WTC11 (cell line): ENCODE measurements around the gene GLUL. TPM values are rescaled to one million over a fixed set of nuclear protein-coding genes. Genes with fewer than 3 reads are reported as not detected.

ENCODE experiments used
- ESRRA ChIP-seq: sonication (generic); formaldehyde crosslinking; IDR thresholded peaks from 2 replicates; pipeline ENCODE4 v1.8.1; 2022; ENCODE audit warnings: mild to moderate bottlenecking, missing genetic modification reagents, borderline replicate concordance
- FOXJ3 ChIP-seq: sonication (generic); formaldehyde crosslinking; IDR thresholded peaks from 2 replicates; pipeline ENCODE4 v1.9.0; 2021; ENCODE audit warnings: missing genetic modification reagents, mild to moderate bottlenecking, borderline replicate concordance
- FOXP1 ChIP-seq: sonication (generic); formaldehyde crosslinking; IDR thresholded peaks from 2 replicates; pipeline ENCODE4 v1.8.0; 2022; ENCODE audit warnings: missing genetic modification reagents, mild to moderate bottlenecking, moderate library complexity, borderline replicate concordance
- IRF2 ChIP-seq: sonication (generic); formaldehyde crosslinking; IDR thresholded peaks from 2 replicates; pipeline ENCODE4 v1.8.0; 2022; ENCODE audit warnings: low read depth, missing genetic modification reagents, borderline replicate concordance
- NFATC4 ChIP-seq: fragments of 250-450 bp; sonication (Bioruptor Pico); IDR thresholded peaks from 2 replicates; pipeline ENCODE4 v1.9.0; 2021; ENCODE audit warnings: mild to moderate bottlenecking
- NR1H2 ChIP-seq: sonication (generic); formaldehyde crosslinking; IDR thresholded peaks from 2 replicates; pipeline ENCODE4 v1.9.0; 2021; ENCODE audit warnings: mild to moderate bottlenecking, moderate library complexity, missing genetic modification reagents
- OVOL2 ChIP-seq: fragments of 250-450 bp; sonication (Bioruptor Pico); IDR thresholded peaks from 2 replicates; pipeline ENCODE4 v1.9.0; 2021; ENCODE audit warnings: mild to moderate bottlenecking, borderline replicate concordance
- RORB ChIP-seq: fragments of 250-450 bp; sonication (Bioruptor Pico); IDR thresholded peaks from 2 replicates; pipeline ENCODE4 v1.9.0; 2021; ENCODE audit warnings: mild to moderate bottlenecking
- total RNA-seq: library from RNA; stranded (reverse); gene quantifications from 3 replicates; pipeline ENCODE4 v1.2.3, GENCODE V29; 2021
- TF ChIP-seq, protein P1 (sequence below): fragments of 250-450 bp; sonication (Bioruptor Pico); IDR thresholded peaks from 2 replicates; pipeline ENCODE4 v1.9.0; 2021; ENCODE audit warnings: mild to moderate bottlenecking, borderline replicate concordance
- TF ChIP-seq, protein P2 (sequence below): sonication (generic); formaldehyde crosslinking; IDR thresholded peaks from 2 replicates; pipeline ENCODE4 v1.8.0; 2023; ENCODE audit warnings: missing genetic modification reagents, mild to moderate bottlenecking, borderline replicate concordance
- TF ChIP-seq, protein P3 (sequence below): fragments of 250-450 bp; sonication (Bioruptor Pico); IDR thresholded peaks from 2 replicates; pipeline ENCODE4 v1.9.0; 2021; ENCODE audit warnings: mild to moderate bottlenecking
- TF ChIP-seq, protein P4 (sequence below): sonication (generic); formaldehyde crosslinking; IDR thresholded peaks from 2 replicates; pipeline ENCODE4 v1.8.1; 2023; ENCODE audit warnings: mild to moderate bottlenecking, missing genetic modification reagents
- TF ChIP-seq, protein P5 (sequence below): sonication (generic); formaldehyde crosslinking; IDR thresholded peaks from 2 replicates; pipeline ENCODE4 v1.8.1; 2023; ENCODE audit warnings: mild to moderate bottlenecking, missing genetic modification reagents

Gene GLUL
- total RNA-seq, 1 experiment from 2014 or later = 240 TPM

DNA sequence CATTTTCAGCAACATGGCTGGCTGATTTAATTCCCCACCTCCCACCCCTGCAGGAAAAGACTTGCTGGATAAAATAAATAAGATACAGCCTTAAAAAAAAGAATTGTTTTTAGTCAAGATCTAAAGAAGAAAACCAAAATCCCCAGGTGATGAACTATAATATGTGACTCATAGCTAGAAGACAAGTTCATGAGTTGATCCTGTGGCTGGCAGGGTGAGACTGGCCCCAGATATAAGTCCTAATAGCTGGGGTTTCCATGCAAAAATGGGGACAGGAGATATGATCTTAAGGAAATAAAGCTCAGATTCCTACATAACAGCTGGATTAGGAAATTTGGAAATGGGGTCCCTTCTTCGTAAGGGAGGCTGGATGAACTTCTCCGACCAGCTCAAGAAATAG is 36.5 kb upstream of the GLUL start (continued):
- TF ChIP-seq, protein P1, sequence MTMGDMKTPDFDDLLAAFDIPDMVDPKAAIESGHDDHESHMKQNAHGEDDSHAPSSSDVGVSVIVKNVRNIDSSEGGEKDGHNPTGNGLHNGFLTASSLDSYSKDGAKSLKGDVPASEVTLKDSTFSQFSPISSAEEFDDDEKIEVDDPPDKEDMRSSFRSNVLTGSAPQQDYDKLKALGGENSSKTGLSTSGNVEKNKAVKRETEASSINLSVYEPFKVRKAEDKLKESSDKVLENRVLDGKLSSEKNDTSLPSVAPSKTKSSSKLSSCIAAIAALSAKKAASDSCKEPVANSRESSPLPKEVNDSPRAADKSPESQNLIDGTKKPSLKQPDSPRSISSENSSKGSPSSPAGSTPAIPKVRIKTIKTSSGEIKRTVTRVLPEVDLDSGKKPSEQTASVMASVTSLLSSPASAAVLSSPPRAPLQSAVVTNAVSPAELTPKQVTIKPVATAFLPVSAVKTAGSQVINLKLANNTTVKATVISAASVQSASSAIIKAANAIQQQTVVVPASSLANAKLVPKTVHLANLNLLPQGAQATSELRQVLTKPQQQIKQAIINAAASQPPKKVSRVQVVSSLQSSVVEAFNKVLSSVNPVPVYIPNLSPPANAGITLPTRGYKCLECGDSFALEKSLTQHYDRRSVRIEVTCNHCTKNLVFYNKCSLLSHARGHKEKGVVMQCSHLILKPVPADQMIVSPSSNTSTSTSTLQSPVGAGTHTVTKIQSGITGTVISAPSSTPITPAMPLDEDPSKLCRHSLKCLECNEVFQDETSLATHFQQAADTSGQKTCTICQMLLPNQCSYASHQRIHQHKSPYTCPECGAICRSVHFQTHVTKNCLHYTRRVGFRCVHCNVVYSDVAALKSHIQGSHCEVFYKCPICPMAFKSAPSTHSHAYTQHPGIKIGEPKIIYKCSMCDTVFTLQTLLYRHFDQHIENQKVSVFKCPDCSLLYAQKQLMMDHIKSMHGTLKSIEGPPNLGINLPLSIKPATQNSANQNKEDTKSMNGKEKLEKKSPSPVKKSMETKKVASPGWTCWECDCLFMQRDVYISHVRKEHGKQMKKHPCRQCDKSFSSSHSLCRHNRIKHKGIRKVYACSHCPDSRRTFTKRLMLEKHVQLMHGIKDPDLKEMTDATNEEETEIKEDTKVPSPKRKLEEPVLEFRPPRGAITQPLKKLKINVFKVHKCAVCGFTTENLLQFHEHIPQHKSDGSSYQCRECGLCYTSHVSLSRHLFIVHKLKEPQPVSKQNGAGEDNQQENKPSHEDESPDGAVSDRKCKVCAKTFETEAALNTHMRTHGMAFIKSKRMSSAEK (CRISPR knock-in tag) = no peak
- no peak for TF ChIP-seq FOXJ3
- no peak for TF ChIP-seq NR1H2
- TF ChIP-seq OVOL2 = no peak
- TF ChIP-seq, protein P2, sequence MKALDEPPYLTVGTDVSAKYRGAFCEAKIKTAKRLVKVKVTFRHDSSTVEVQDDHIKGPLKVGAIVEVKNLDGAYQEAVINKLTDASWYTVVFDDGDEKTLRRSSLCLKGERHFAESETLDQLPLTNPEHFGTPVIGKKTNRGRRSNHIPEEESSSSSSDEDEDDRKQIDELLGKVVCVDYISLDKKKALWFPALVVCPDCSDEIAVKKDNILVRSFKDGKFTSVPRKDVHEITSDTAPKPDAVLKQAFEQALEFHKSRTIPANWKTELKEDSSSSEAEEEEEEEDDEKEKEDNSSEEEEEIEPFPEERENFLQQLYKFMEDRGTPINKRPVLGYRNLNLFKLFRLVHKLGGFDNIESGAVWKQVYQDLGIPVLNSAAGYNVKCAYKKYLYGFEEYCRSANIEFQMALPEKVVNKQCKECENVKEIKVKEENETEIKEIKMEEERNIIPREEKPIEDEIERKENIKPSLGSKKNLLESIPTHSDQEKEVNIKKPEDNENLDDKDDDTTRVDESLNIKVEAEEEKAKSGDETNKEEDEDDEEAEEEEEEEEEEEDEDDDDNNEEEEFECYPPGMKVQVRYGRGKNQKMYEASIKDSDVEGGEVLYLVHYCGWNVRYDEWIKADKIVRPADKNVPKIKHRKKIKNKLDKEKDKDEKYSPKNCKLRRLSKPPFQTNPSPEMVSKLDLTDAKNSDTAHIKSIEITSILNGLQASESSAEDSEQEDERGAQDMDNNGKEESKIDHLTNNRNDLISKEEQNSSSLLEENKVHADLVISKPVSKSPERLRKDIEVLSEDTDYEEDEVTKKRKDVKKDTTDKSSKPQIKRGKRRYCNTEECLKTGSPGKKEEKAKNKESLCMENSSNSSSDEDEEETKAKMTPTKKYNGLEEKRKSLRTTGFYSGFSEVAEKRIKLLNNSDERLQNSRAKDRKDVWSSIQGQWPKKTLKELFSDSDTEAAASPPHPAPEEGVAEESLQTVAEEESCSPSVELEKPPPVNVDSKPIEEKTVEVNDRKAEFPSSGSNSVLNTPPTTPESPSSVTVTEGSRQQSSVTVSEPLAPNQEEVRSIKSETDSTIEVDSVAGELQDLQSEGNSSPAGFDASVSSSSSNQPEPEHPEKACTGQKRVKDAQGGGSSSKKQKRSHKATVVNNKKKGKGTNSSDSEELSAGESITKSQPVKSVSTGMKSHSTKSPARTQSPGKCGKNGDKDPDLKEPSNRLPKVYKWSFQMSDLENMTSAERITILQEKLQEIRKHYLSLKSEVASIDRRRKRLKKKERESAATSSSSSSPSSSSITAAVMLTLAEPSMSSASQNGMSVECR = no peak
- TF ChIP-seq FOXP1 (CRISPR knock-in tag) = no peak
- no peak for TF ChIP-seq IRF2 (CRISPR knock-in tag)
- TF ChIP-seq, protein P3, sequence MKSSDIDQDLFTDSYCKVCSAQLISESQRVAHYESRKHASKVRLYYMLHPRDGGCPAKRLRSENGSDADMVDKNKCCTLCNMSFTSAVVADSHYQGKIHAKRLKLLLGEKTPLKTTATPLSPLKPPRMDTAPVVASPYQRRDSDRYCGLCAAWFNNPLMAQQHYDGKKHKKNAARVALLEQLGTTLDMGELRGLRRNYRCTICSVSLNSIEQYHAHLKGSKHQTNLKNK (CRISPR knock-in tag) = no peak
- TF ChIP-seq ESRRA (CRISPR knock-in tag) = no peak
- TF ChIP-seq RORB (CRISPR knock-in tag) = no peak
- TF ChIP-seq, protein P4, sequence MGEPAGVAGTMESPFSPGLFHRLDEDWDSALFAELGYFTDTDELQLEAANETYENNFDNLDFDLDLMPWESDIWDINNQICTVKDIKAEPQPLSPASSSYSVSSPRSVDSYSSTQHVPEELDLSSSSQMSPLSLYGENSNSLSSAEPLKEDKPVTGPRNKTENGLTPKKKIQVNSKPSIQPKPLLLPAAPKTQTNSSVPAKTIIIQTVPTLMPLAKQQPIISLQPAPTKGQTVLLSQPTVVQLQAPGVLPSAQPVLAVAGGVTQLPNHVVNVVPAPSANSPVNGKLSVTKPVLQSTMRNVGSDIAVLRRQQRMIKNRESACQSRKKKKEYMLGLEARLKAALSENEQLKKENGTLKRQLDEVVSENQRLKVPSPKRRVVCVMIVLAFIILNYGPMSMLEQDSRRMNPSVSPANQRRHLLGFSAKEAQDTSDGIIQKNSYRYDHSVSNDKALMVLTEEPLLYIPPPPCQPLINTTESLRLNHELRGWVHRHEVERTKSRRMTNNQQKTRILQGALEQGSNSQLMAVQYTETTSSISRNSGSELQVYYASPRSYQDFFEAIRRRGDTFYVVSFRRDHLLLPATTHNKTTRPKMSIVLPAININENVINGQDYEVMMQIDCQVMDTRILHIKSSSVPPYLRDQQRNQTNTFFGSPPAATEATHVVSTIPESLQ = no peak
- TF ChIP-seq NFATC4 (CRISPR knock-in tag) = no peak
- TF ChIP-seq, protein P5, sequence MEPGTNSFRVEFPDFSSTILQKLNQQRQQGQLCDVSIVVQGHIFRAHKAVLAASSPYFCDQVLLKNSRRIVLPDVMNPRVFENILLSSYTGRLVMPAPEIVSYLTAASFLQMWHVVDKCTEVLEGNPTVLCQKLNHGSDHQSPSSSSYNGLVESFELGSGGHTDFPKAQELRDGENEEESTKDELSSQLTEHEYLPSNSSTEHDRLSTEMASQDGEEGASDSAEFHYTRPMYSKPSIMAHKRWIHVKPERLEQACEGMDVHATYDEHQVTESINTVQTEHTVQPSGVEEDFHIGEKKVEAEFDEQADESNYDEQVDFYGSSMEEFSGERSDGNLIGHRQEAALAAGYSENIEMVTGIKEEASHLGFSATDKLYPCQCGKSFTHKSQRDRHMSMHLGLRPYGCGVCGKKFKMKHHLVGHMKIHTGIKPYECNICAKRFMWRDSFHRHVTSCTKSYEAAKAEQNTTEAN (CRISPR knock-in tag) = no peak
